Right renal cortex interstitium (tissue), 3 donors: ENCODE measurements around the gene GNAL. TPM values are rescaled to one million over a fixed set of nuclear protein-coding genes. Genes with fewer than 3 reads are reported as not detected.

Source experiments
- DNase-seq, 3 donors: peaks; one replicate each; pipeline ENCODE4 v3.0.0-alpha.2; 2013; ENCODE audit warnings: low read depth in 3 of 3, low spot score in 2 of 3
- polyA plus RNA-seq, 3 donors: library from polyadenylated mRNA; unstranded; fragments of 120-200 nt; gene quantifications; one replicate each; pipeline ENCODE4 v1.2.1, GENCODE V29; 2013; ENCODE audit not compliant: insufficient read length in 3 of 3

GNAL gene
- polyA plus RNA-seq, 3 donors: 3.8 to 5.9 (median 3.9) TPM

DNA sequence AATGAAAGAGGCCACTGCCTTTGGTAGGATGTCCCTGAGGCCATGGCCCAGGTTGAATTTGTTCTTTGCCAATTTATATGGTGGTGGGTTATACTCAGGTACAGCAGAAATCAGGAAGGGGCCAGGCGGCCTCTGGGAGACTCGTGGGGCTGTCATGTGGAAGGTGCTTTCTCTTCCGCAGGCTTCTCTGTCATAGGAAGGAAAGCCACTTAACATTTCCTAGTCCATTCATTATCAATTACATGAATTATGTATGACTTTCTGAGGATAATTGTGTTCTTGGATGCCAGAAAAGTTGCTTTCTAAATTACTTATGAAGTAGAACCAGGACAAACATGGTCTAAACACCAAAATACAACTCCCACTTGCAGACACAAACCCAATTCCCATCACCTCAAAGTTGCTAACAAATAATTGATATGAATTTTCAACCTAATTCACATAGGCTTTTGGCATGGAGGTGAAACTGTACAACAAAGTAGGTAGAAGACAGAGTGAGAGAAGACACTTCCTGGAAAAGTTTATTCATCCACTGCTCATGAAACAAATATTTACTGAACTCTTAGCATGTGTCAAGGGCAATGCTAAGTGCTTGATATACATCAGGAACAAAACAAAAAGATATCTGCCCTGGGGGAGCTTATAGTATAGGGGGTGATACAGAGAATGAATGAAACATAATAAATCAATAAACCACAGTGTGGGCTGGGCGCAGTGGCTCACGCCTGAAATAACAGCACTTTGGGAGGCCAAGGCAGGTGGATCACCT lies 111.7 kb downstream of the GNAL start:
- DNase-seq: no peak

DNA sequence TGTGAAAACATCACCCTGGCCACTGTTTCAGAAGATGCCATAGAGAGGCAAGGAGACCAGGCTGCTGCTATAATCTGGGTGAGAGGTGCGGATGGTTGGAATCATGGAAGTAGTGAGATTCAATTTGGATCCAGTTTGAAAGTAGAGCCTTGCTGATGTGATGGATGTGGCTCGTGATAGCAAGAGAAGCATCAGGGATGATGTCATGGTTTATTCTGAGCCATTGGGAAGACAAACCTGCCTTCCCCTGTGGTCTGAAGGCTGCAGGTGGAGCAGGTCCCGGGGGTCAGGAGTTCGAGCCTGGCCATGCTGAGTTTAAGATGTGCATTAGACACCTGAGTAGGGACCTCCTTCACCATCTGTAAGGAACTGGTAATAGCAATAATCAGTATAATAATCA lies 112.5 kb downstream of the GNAL start:
- DNase-seq: no peak

DNA sequence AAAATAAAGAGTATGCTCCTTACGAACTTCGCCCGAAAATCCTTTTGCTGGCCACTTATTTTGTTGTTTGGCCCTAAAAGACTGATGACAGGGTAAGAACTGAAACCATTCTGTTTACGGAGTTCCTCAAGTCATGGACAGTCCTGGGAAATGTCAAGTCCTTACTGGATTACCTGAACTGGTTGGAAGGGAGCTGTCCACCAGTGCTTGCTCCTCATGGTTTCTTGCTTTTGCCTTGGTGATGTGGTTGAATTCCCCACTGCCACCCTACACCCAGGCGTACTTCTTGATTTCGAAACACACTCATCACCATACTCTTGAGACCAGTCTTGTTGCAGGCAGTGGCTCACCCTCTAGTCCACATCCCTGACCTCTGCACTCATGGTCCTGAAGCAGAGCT lies 113.1 kb downstream of the GNAL start:
- no peak for DNase-seq

DNA sequence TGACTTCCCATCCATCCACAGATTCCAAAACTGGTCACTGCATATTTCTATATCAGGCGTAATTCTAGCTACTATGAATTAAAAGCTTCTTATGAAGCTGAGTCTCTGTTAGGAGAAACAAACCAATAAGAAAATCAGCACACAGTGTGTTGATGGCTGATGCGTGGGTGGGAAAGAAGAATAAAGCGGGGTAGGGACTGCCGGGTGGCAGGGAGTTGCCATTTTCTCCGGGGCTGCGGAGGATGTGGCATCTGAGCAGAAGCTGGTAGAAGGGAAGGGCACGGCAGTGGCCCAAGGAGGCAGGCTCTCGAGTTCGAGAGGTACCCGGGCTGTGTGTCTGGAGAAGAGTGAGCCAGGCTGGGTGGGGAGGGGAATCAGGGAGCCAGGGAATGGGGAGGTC lies 113.5 kb downstream of the GNAL start:
- no peak for DNase-seq

DNA sequence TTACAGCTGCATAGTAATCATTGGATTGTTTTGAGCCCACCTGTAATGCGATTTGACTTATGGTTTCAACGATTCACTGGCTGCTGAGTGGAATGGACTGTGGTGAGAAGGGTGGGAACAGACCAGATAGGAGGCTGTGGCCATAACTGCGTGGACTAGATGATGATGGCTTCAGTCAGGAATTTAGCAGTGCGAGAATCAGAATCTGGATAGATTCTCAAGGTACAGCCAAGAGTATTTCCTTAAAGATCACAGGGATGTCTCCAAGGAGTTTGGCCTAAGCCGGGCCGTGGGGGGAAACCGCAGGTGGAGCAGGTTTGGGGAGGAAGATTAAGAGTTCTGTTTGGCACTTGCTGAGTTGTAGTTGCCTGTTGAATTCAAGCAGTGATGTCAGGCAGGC lies 118.2 kb downstream of the GNAL start:
- no peak for DNase-seq

DNA sequence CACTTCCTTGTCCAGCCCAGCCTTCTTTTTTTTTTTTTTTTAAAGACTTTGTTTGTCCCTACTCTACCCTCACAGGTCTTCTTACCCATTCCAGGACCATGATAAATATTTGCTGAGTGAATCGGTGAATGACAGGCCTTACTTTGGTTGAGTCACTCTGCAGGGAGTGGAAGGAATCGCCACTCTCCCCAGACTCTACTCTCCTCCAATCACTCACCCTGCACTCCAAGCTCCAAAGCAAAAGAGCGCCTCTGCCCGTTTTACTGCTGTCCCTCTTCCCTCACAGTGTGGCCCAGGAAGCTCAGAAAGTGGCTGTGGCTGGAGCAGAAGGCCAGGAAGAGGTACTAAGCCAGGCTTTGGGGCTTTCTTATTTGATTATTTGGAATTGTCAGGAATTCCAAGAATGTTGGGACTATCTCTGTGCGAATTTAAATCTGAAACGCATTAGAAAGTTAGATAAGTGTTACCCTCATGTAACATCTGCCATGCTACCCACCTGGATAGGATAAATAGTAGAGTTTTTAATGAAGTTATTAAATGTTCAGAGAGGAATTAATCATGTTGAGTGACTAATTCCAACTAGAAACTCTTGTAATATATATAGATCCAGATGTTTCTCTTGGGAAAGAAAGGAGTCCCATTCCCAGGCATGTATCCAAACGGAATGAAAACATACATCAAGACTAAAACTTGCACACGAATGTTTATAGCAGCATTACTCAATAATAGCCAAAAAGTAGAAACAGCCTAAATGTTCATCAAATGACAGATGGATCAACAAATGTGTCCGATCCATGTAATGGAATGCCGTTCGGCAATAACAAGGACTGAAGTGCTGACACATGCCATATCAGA lies 119.2 kb downstream of the GNAL start:
- no peak for DNase-seq

- DNase-seq: no peak
Measured at GRCh38 chr18:11809895-11810294, 120.8 kb downstream of the GNAL start.

DNA sequence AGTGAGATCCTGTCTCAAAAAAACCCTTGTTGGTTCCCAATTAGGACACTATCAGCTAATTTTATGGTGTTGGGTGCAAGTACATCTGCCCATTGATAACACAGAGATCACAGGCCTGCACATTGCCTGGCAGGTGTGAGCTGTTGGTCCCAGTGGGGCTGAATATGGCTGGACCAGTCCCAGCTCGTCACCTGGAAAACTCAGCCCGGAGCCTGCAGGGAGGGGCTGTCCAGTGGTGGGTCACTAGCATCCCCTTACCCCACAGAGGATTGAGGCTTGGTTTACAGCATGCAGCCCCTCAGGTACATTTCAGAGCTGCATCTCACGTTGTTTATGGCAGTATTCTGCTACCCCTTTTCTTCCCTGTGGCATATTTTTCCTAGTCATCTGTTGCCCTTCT lies 121.3 kb downstream of the GNAL start:
- DNase-seq: no peak

DNA sequence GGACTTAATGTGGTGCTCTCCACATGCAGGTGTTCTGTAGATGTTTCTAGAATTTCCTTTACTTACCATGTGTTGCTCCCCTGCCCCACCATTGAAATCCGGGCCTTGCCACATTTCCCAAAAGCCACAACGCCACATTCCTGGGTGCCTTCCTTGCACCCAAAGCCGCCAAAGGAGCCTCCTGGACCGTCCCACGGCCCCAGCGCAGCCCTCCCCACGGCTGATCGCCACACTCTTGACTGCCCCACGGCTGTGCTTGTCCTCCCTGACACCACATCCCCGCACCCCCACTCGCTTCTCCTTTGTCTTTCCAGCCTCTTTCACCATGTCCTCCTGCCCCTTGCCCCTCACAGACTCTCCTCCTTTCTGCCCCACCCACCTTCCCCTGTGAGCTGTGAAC lies 121.9 kb downstream of the GNAL start:
- no peak for DNase-seq

DNA sequence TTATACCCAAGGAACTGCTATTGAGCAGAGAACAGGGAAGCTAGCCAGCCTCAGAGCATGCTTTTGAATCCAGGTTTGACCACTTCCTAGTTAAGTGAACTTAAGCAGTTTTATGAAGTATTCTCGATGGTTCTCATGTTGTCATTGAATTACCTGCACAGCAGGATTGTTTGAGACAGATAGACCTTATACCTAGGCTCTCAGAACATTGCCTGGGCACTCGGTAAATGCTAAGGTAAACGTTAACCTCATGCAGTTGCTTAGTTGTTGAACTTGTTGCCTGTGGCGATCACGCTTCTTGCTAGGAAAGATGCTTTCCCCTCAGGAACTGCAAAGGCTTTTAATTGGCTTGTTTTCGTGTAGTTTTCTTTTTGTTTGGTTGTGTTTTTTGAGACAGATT lies 128.2 kb downstream of the GNAL start:
- DNase-seq: no peak

- no peak for DNase-seq
Measured at GRCh38 chr18:11818486-11819203, 129.6 kb downstream of the GNAL start.

- no peak for DNase-seq
Measured at GRCh38 chr18:11819938-11820337, 130.9 kb downstream of the GNAL start.

GRCh38 chr18:11820697-11821096 lies 131.6 kb downstream of the GNAL start:
- DNase-seq: no peak

GRCh38 chr18:11821208-11821607 lies 132.1 kb downstream of the GNAL start:
- no peak for DNase-seq

GRCh38 chr18:11821643-11822237 lies 132.7 kb downstream of the GNAL start:
- DNase-seq: no peak

- no peak for DNase-seq
Measured at GRCh38 chr18:11823545-11823944, 134.5 kb downstream of the GNAL start.

- no peak for DNase-seq
Measured at GRCh38 chr18:11826836-11827235, 137.8 kb downstream of the GNAL start.

DNA sequence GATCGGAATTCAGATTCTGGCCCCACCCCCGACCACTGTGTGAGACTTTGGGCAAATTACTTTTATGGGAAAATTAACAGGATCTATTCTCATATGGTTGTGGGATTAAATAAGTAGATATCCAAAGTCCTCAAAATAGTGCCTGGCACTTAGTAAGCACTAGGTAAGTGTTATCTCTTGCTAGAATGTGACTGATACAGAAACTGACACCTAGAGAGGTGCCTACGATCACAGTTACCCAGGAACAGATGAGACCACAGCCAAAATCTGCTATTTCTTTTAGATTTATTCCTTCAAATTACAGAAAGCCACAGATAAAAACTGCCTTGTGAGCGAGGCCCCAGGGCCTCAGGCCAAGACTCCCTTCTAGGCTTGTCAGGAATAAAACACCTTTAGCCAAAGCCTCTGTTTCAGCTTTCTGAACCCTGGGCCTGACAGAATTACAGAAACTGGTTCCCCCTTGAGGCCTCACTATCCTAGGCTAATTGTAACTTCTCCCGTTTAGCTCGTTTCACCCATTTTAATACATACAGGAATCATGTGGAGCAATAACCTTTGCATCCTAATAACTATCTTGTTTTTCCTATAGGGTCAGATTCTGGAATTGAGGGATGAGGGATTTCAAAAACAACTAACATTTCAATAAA lies 139.8 kb downstream of the GNAL start:
- DNase-seq: no peak

- no peak for DNase-seq
Measured at GRCh38 chr18:11830585-11830984, 141.5 kb downstream of the GNAL start.

GRCh38 chr18:11831921-11832320 lies 142.9 kb downstream of the GNAL start:
- no peak for DNase-seq

DNA sequence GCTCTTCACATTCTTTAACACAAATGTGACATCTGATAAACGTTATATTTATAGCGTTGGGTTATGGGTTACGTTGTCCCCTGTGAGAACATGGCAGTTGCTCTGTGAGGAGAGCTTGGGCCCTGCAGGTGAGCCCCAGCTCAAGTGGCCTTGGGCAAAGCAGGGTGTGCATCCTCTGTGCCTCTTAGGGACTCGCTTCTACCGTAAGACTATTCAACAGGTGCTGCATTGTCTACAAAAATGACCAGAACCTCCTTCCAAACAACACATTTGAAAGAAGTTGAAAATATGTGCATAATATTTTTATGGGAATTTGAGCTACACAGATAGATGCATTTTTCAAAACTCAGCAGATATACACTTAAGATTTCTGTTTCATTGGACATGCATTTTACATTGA lies 145.7 kb downstream of the GNAL start:
- DNase-seq: no peak
